ENCODE results near the gene RFESD. TPM values are rescaled to one million over a fixed set of nuclear protein-coding genes. Genes with fewer than 3 reads are reported as not detected.

Gene RFESD
- total and polyA plus RNA-seq, 2 of the 8 experiments (the other 6 are each of a cell fraction or from before 2014, with no cell fraction given): 1.7 to 2.0 TPM

- WGBS, 2 experiments (ENCODE audit: extremely low coverage in 1 of 2, insufficient coverage in 1 of 2, insufficient read length in 1 of 2, insufficient replicate concordance in 2 of 2, low coverage in 1 of 2, low lambda C conversion rate in 2 of 2, missing lambda C conversion rate in 1 of 2): 89% methylated on average over 3 of the region's 3 CpGs; no CpG with 5 or more reads in 1 of the 2 experiments
- ChIA-PET CTCF (ENCODE audit: partially characterized antibody) (interaction anchor here (1.1 to 2.1 kb wide), 2 partner anchors 11 to 13 kb away, joined by 3 to 13 read pairs; partner anchors contain the start of gene RFESD), POLR2A (ENCODE audit: partially characterized antibody) (no interaction called here)
- no peak for TF ChIP-seq EGR1 (IDR thresholded peaks at IDR 0.05; ENCODE audit: borderline replicate concordance, low read depth, low read length)
- no peak for TF ChIP-seq MAX (IDR thresholded peaks at IDR 0.05)
- TF ChIP-seq TCF12 (IDR thresholded peaks at IDR 0.05; ENCODE audit: low read depth, low read length): no peak
- TF ChIP-seq ATF2 (IDR thresholded peaks at IDR 0.05; ENCODE audit: low read length): no peak
- TF ChIP-seq NRF1 (IDR thresholded peaks at IDR 0.05; ENCODE audit: low read depth, low read length): no peak
- TF ChIP-seq GTF2F1 (IDR thresholded peaks at IDR 0.05; ENCODE audit: borderline replicate concordance, low read depth, low read length): no peak
- TF ChIP-seq RFX5 (IDR thresholded peaks at IDR 0.05; ENCODE audit: borderline replicate concordance, low read depth, low read length): no peak
- TF ChIP-seq KDM4A (IDR thresholded peaks at IDR 0.05; ENCODE audit: low read depth, low read length, severe bottlenecking): no peak
- Histone ChIP-seq H2BK120ac (replicated peaks; ENCODE audit: low read depth, low read length) (no peak overlapping the region), H3K36me3 (ENCODE audit: control insufficient read depth in 2 of 4, insufficient read depth in 4 of 4, low read length in 3 of 4) (no peaks in the 10 kb centered on the region), H3K27me3 (replicated peaks in 1 of 4; ENCODE audit: control insufficient read depth in 3 of 4, extremely low read depth in 1 of 4, insufficient read depth in 3 of 4, low read length in 3 of 4) (no peaks in the 10 kb centered on the region), H3K4ac (replicated peaks; ENCODE audit: insufficient read length, low read depth, low read length) (no peak overlapping the region), H3K9ac (replicated peaks in 1 of 4; ENCODE audit: extremely low read depth in 1 of 4, low read depth in 3 of 4, low read length in 3 of 4) (no peak overlapping the region), H3K9me3 (ENCODE audit: insufficient read depth in 2 of 2, low read depth in 1 of 2, low read length in 1 of 2) (peaks cover 4 to 10% of the 10 kb centered on the region in 2 experiments), H2AK5ac (ENCODE audit: low read depth, low read length) (no peak overlapping the region), H3K23ac (ENCODE audit: insufficient read length) (no peak overlapping the region), H3K79me2 (ENCODE audit: control insufficient read depth in 1 of 2, insufficient read depth in 2 of 2, low read length in 2 of 2) (no peaks in the 10 kb centered on the region), H3K18ac (ENCODE audit: extremely low read depth, low read length) (no peak overlapping the region), H3K27ac (ENCODE audit: low read depth, low read length) (no peak overlapping the region), H3K4me3 (ENCODE audit: extremely low read depth in 1 of 4, insufficient read depth in 2 of 4, low read depth in 3 of 4, low read length in 4 of 4) (no peak overlapping the region), H3K4me1 (replicated peaks in 1 of 4; ENCODE audit: control insufficient read depth in 3 of 4, insufficient read depth in 4 of 4, low read length in 3 of 4) (no peaks in the 10 kb centered on the region), H2BK15ac (ENCODE audit: low read length) (no peak overlapping the region), H4K20me1 (replicated peaks in 1 of 2; ENCODE audit: control insufficient read depth in 1 of 2, insufficient read depth in 2 of 2, low read length in 2 of 2) (no peaks in the 10 kb centered on the region), H3K79me1 (ENCODE audit: low read depth, low read length) (no peaks in the 10 kb centered on the region), H4K8ac (ENCODE audit: extremely low read depth, insufficient read depth, low read length) (no peak overlapping the region), H4K5ac (ENCODE audit: insufficient read length, low read depth, low read length) (no peak overlapping the region), H2AFZ (ENCODE audit: low read length) (no peak overlapping the region), H3K56ac (replicated peaks; ENCODE audit: insufficient read length, low read depth, low read length) (no peak overlapping the region), H2BK12ac (ENCODE audit: low read depth, low read length) (no peak overlapping the region), H2BK5ac (ENCODE audit: low read depth, low read length) (no peak overlapping the region), H3K23me2 (ENCODE audit: low read depth, low read length) (no peaks in the 10 kb centered on the region), H3K14ac (ENCODE audit: insufficient read length) (no peak overlapping the region), H2BK20ac (ENCODE audit: low read length) (no peak overlapping the region), H3K4me2 (ENCODE audit: insufficient read depth in 1 of 2, low read depth in 2 of 2, low read length in 2 of 2) (no peak overlapping the region), H4K91ac (replicated peaks; ENCODE audit: insufficient read length, low read length) (no peak overlapping the region)
- DNase-seq (ENCODE audit: low read depth in 1 of 2, low spot score in 2 of 2) (no peak), FAIRE-seq (no peak)
Measured at GRCh38 chr5:95633671-95634070, 12.9 kb upstream of the RFESD start.

Data from H1 (cell line).